Right cardiac atrium (tissue), 5 donors: ENCODE data around the gene NCKAP5. TPM values are rescaled to one million over a fixed set of nuclear protein-coding genes. Genes with fewer than 3 reads are reported as not detected.

Experiments
- ATAC-seq, 2 donors: fragments of 200-7000 bp; cut with Tn5 transposase; one replicate each; pipeline versions ENCODE4 v1.8.0 to v1.9.1; 2020; ENCODE audit warnings: moderate library complexity in 2 of 2, mild to moderate bottlenecking in 1 of 2
- DNase-seq, 3 donors: peaks; one replicate each; pipeline ENCODE4 v3.0.0-alpha.2; 2020
- H3K27ac ChIP-seq: one replicate; pipeline ENCODE4 v1.5.1; 2013; ENCODE audit warnings: mild to moderate bottlenecking, low read length, control low read depth, moderate library complexity
- H3K27me3 ChIP-seq: one replicate; pipeline ENCODE4 v1.6.1; 2013; ENCODE audit not compliant: control insufficient read depth, insufficient read depth
- H3K4me1 ChIP-seq: one replicate; pipeline ENCODE4 v1.6.1; 2013; ENCODE audit warnings: low read length; ENCODE audit not compliant: control insufficient read depth, insufficient read depth
- H3K4me3 ChIP-seq: one replicate; pipeline ENCODE4 v1.5.1; 2013; ENCODE audit warnings: low read length, control low read depth
- H3K9me3 ChIP-seq: one replicate; pipeline ENCODE4 v1.6.1; 2013; ENCODE audit warnings: low read length; ENCODE audit not compliant: control insufficient read depth
- WGBS: extraction: QIAGEN DNeasy Blood & Tissue Kit; methylation state at CpG from one replicate; pipeline ENCODE4 v1.1.7; 2013; 5-methylcytosine and 5-hydroxymethylcytosine counted together
- intact Hi-C, 4 donors: fragments of 100-400 bp; cut with DNase I; formaldehyde crosslinking; loops; one replicate each; pipeline versions ENCODE4 v1.11.0 to v1.14.0; 2022 to 2023
- polyA plus RNA-seq: library from polyadenylated mRNA; stranded (reverse); fragments of 200-250 nt; gene quantifications from one replicate; pipeline ENCODE4 v1.2.3, GENCODE V29; 2013
- total RNA-seq, 4 donors: library from RNA; stranded (reverse); fragmentation: NEBNext Ultra II Directional; extraction: Animal tissue kit (Norgen Biotek cat#: 25700); gene quantifications; one replicate each; pipeline ENCODE4 v1.2.1, GENCODE V29; 2021
- donor health status: healthy with polysubstance abuse.
- donor health status: DM: no; HTN: yes; CAD: no.
- donor health status: DM: no; HTN: no; CAD: no.
- donor health status: DM: no; HTN: yes; CAD: no; lungs with severe emphysema.
- donor health status: DM: yes; HTN: yes; CAD: no.

The NCKAP5 gene
- total and polyA plus RNA-seq, 5 donors = 3.8 to 11.1 (median 7.3) TPM

DNA sequence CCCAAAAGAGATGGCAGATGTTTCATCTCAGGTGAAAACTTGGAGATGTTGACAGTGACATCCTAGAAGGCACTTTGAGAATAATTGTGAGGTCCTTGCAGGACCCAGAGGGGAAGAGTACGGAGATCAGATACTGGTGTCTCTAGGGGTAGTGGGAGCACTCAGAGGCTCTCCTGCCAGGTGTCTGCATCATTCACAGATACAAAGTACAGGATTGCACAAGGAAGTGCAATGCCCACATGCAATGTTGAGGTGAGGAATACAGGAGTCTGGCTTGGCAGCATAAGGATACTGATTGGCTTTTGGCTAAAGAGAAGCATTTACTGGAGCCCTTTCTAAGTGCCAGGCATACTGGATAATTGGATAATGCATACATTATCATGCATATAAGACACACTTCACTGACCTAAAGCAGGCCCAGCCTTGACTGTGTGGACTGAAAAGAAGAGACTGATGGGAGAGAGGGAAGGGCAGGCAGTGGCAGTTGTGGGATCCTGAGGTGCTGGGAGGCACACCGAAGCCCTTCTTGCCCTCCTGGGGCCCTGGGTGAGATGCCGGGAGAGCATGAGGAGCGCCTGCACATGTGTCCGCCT, 31.0 kb upstream of the NCKAP5 start:
- no peaks in the 10 kb centered on the region for H3K9me3 ChIP-seq
- H3K27me3 ChIP-seq = no peaks in the 10 kb centered on the region
- ATAC-seq (peak in 1 of 2 donors; percentile 5), DNase-seq (no peak)
- H3K27ac ChIP-seq = no peak overlapping the region
- intact Hi-C loops = no loop called here
- H3K4me1 ChIP-seq = peaks cover 11% of the 10 kb centered on the region
- 74% methylated on average over 5 of the region's 5 CpGs for WGBS
- no peak overlapping the region for H3K4me3 ChIP-seq

DNA sequence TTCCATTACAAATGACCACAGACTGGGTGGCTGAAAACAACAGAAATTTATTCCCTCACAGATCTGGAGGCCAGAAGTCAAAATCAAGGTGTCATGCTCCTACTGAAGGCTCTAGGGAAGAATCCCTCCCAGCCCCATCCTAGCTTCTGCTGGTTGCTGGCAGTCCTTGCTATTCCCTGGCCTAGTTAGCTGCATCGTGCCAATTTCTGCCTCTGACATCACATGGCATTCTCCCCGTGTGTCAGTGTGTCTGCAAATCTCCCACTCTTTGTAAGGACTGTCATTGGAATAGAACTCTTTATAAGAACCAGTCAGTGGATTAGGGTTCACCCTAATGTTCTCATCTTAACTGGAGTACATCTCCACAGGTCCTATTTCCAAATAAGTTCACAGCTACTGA, 30.5 kb upstream of the NCKAP5 start:
- 47% methylated on average over 2 of the region's 2 CpGs for WGBS
- ATAC-seq = peak; percentile 32 to 36
- intact Hi-C loops = no loop called here
- Histone ChIP-seq H3K4me1 (peaks cover 11% of the 10 kb centered on the region), H3K27me3 (no peaks in the 10 kb centered on the region), H3K27ac (no peak overlapping the region), H3K4me3 (no peak overlapping the region), H3K9me3 (no peaks in the 10 kb centered on the region)
- DNase-seq = no peak

DNA sequence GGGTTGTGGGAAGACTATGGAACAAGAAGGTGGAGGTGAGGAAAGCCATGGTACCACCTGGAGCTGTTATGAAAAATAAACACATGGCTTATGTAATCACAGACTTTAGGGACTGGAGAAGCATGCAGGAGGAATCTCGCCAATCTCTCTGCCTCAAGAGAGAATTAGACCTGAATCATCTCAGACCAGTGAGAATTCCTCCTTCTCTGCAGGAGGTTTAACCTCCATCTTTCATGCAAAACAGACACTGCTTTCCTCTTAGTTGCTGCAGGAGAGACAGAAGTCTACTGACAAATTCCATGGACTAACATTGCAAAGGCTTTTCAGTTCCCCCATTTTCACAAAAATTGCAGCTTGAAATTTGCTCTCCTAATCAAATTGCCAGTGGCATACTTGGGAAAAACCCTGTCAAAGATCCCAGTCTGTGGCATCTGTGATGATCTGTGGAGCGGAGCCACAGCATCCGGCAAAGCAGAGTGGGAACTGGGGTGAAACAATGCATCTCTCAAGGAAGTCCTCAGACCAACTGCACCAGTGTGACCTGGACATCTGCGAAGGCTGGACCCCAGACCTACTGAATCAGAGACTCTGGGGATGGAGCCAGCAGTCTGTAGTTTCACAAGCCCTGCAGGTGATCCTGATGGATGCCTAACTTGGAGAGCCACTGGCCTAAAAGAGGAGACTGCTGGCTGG, 28.6 kb upstream of the NCKAP5 start:
- WGBS = 74% methylated on average over 4 of the region's 4 CpGs
- H3K27me3 ChIP-seq = no peaks in the 10 kb centered on the region
- DNase-seq (peak in 1 of 3 donors; percentile 25), ATAC-seq (no peak)
- no peak overlapping the region for H3K27ac ChIP-seq
- intact Hi-C loops = no loop called here
- peaks cover 5% of the 10 kb centered on the region for H3K4me1 ChIP-seq
- no peak overlapping the region for H3K4me3 ChIP-seq
- no peaks in the 10 kb centered on the region for H3K9me3 ChIP-seq

DNA sequence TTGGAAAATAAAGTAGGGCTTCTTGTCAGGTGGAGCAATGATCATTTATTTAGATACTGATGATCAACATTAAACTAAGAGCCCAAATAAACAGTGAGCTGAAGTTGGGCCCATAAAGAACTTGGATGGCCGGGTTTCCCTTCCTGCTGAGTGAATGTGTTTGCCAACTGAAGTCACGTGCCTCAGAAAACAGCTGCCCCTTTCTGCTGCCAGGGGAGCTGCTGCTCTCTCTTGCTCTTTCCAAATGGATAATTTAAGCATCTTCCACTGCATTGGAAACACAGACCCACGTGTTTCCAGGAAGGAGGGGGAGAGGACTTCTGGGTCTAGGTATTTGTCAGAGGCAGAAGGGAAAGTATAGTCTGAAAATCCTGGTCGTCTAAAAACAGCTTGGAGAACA, 22.9 kb upstream of the NCKAP5 start:
- H3K4me1 ChIP-seq = no peaks in the 10 kb centered on the region
- intact Hi-C loops = no loop called here
- no peaks in the 10 kb centered on the region for H3K27me3 ChIP-seq
- ATAC-seq (peak; percentile 83 to 86), DNase-seq (peak; percentile 44 to 80 (median 74))
- 6% methylated on average over 4 of the region's 4 CpGs for WGBS
- no peak overlapping the region for H3K4me3 ChIP-seq
- no peaks in the 10 kb centered on the region for H3K9me3 ChIP-seq
- H3K27ac ChIP-seq = no peak overlapping the region

DNA sequence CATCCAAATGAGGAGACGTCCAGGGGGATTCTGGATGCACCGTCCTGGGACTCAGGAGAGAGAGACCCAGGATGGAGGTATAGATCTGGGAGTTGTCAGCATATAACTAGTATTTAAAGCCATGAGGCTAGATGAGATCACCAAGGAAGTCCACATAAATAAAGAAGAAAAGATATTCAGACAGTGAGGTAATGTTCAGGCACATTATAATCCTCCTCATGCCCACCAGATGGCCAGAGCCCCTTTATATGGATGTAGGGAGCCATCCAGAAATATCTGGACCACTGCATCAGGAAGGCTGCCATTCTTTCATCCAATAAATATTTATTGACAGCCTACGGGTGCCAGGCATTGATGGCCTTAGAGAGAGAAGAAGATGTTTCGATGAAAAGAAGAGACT, 21.2 kb upstream of the NCKAP5 start:
- H3K27ac ChIP-seq = no peak overlapping the region
- WGBS = 81% methylated on average over 4 of the region's 4 CpGs
- intact Hi-C loops = no loop called here
- H3K4me1 ChIP-seq = no peaks in the 10 kb centered on the region
- H3K27me3 ChIP-seq = no peaks in the 10 kb centered on the region
- no peak for ATAC-seq
- DNase-seq = no peak
- no peak overlapping the region for H3K4me3 ChIP-seq
- H3K9me3 ChIP-seq = no peaks in the 10 kb centered on the region

DNA sequence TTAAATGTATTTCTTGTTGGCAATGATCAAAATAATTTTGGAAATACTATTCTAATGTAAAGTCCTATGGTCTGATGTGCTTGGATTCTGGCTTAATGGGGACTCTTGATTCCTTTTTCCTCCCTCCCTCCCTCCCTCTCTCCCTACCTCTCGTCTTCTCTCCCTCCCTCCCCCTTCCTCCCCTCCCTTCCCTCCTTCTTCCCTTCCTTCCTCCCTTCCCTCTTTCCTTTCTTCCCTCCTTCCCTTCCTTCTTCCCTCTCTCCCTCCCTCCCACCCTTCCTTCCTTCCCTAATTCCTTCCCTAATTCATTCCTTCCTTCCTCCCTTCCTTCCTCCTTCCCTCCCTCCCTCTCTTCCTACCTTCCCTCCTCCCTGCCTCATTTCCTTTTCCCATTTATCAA, 19.9 kb upstream of the NCKAP5 start:
- intact Hi-C loops = no loop called here
- WGBS = 57% methylated on average over 1 of the region's 1 CpG

DNA sequence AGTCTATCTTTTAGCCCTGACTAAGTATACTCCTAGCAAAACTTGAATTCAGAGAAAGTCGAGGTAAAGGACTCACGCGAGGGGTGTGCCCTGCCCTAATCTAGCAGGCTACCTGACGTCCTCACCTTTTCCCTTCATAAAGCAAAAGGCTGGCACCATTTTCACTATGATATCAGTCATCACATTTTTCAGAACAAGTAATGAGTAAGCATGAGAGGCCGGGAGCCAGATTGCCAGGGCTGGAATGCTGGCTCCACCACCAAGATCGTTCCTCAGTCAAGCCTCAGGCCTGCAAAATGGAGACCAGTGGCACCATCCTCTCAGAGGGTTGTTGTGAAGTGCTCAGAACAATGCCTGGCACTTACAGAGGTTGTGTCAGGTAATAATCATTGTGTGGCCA, 18.7 kb upstream of the NCKAP5 start:
- WGBS = 75% methylated on average over 6 of the region's 6 CpGs

More for the DNA sequence above, 19.9 kb upstream of the NCKAP5 start:
- Histone ChIP-seq H3K4me3 (no peak overlapping the region), H3K27ac (no peak overlapping the region), H3K27me3 (no peaks in the 10 kb centered on the region), H3K4me1 (no peaks in the 10 kb centered on the region), H3K9me3 (no peaks in the 10 kb centered on the region)
- no peak for DNase-seq
- ATAC-seq = no peak

DNA sequence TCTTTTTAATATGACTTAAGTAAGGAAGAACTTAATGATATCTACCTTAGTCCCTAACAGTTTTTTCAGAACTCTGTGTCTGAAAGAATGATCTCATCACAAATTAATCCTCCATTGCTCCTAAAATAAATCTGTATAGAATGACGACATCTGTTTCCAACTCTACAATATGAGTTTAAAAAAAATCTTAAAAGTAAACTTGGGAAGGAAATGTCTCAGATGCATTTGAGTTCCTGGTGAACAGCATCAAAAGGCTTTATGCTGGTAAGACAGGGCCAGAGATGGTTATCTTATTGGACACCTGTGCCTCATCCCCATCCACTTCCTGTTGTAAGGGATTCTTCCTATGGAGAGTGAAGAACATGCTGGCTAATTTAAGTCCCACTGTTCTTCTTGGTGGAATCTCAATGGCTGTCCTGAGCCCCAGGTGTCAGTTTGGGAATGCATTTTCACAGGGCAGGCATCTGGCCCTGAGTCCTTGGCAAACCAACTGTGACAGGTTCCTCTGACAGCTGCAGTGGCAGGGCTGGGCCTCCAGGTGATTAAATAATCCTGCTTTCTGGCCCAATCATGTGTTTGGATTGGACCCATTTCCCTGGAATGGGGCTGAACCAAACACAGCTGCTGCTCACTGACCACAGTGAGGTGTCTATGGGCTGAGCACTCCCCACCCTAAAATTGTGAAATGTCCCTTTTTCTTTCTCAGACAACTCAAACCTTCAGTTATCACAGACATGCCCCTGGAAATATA, 12.9 kb upstream of the NCKAP5 start:
- DNase-seq (no peak), ATAC-seq (no peak)
- Histone ChIP-seq H3K27me3 (no peaks in the 10 kb centered on the region), H3K9me3 (no peaks in the 10 kb centered on the region), H3K27ac (no peak overlapping the region), H3K4me1 (no peaks in the 10 kb centered on the region), H3K4me3 (no peak overlapping the region)
- 12% methylated on average over 1 of the region's 1 CpG for WGBS
- intact Hi-C loops = no loop called here

More for the DNA sequence above, 18.7 kb upstream of the NCKAP5 start:
- ATAC-seq (peak in 1 of 2 donors; percentile 31), DNase-seq (no peak)
- intact Hi-C loops = no loop called here
- H3K9me3 ChIP-seq = no peaks in the 10 kb centered on the region
- H3K27me3 ChIP-seq = no peaks in the 10 kb centered on the region
- no peaks in the 10 kb centered on the region for H3K4me1 ChIP-seq
- peak overlapping the region; percentile 6 for H3K27ac ChIP-seq
- H3K4me3 ChIP-seq = no peak overlapping the region

DNA sequence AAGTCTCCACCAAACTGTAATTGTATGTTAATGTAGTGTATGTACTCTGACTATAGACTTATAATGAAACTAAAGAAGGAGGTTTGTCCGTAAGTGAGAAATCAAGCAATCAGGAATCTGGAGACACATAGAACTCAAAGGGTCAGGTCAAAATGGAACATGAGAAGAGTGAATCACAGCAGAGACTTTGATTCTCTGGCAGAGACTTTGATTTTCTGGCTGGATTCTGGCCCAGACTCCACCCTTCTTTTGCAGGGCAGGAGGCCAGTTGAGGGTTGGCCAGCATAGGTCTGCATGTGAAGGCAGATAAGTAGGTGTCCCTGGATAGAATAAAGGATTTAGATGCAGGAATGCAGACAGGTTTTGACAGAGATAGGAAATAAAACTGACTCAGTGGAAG, 11.0 kb upstream of the NCKAP5 start:
- no peaks in the 10 kb centered on the region for H3K9me3 ChIP-seq
- no peak overlapping the region for H3K27ac ChIP-seq
- intact Hi-C loops = loop anchor here in 2 of 4 donors (10.0 kb wide), 2 partner anchors 196 to 206 kb away; no protein-coding TSS in a partner anchor
- ATAC-seq (peak; percentile 85 to 92), DNase-seq (peak; percentile 32 to 73 (median 71))
- 36% methylated on average over 1 of the region's 1 CpG for WGBS
- no peaks in the 10 kb centered on the region for H3K27me3 ChIP-seq
- H3K4me3 ChIP-seq = no peak overlapping the region
- H3K4me1 ChIP-seq = no peaks in the 10 kb centered on the region

DNA sequence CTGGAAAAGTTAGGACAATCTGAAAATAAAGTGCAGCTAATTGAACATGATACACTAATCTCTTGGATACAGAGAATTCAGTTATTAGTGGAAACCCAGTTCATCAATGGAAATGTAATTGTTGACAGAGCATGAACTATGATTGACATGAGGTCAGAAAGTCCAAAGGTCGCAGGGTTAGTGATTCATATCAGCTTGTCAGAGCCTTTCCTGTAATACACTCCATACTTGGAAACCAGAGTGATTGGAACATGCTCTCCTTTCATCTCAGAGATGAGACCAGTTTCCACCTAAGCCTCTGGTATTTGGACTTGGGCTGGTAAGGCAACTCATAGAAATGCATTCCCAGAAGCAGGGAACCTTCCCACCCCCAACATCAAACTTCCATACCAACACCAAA, 8.5 kb upstream of the NCKAP5 start:
- no peak overlapping the region for H3K4me3 ChIP-seq
- no peak overlapping the region for H3K27ac ChIP-seq
- H3K4me1 ChIP-seq = no peaks in the 10 kb centered on the region
- intact Hi-C loops = loop anchor here in 2 of 4 donors (10.0 kb wide), 2 partner anchors 198 to 208 kb away; no protein-coding TSS in a partner anchor
- ATAC-seq = no peak
- WGBS = 75% methylated on average over 1 of the region's 1 CpG
- H3K27me3 ChIP-seq = no peaks in the 10 kb centered on the region
- no peaks in the 10 kb centered on the region for H3K9me3 ChIP-seq
- DNase-seq = no peak

DNA sequence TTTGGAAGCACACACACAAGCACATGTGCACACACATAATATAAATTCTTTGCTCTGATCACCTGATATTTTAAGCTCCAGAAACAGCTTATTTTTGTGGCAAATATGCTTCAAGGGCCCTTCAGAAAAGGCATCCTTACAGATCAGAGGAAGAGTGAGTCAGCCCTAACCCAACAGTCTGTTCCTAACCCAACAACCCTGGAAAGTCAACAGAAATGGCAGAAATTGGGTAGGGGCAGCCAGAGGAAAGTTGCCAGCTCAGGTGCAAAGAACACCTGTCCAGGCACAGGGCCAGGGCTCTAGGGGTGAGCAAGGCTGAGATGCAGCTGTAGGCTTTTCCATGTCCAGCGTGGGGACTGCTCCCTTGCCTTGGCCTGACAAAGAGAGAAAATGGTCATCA, 6.4 kb upstream of the NCKAP5 start:
- H3K27ac ChIP-seq = no peak overlapping the region
- no peak overlapping the region for H3K4me3 ChIP-seq
- H3K27me3 ChIP-seq = no peaks in the 10 kb centered on the region
- H3K4me1 ChIP-seq = no peaks in the 10 kb centered on the region
- ATAC-seq = no peak
- intact Hi-C loops = loop anchor here in 2 of 4 donors (10.0 kb wide), 2 partner anchors 200 to 210 kb away; no protein-coding TSS in a partner anchor
- DNase-seq = no peak
- WGBS = 90% methylated on average over 1 of the region's 1 CpG
- no peaks in the 10 kb centered on the region for H3K9me3 ChIP-seq
